HT-29 (cell line): ENCODE data around the gene LPIN1. TPM values are rescaled to one million over a fixed set of nuclear protein-coding genes. Genes with fewer than 3 reads are reported as not detected.

Source experiments
- DNase-seq: peaks from one replicate; pipeline ENCODE4 v3.0.0-alpha.2; 2015; ENCODE audit warnings: low spot score
- total RNA-seq: library from RNA; depleted of rRNA; stranded (reverse); fragments of >200 nt; shearing (Covaris generic); gene quantifications from 2 replicates; pipeline ENCODE4 v1.2.3, GENCODE V29; 2014

LPIN1 gene
- total RNA-seq, 1 experiment from 2014 or later = 6.8 TPM

DNA sequence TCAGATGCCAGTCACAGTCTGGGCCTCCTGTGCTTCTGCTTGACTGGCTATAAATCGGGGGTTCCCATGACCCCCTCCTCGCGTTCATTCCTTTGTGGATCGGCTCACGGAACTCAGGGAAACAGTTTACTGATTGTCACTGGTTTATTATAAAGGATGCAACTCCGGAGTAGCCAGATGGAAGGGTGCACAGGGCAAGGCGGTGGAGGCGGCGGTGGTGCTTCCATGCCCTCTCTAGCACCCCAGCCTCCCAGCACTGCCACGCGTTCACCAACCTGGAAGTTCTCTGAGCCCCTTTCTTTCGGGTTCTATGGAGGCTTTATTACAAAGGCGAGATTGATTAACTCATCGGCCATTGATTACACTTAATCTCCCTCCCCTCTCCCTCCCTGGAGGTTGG is 15.6 kb downstream of the LPIN1 start:
- no peak for DNase-seq

DNA sequence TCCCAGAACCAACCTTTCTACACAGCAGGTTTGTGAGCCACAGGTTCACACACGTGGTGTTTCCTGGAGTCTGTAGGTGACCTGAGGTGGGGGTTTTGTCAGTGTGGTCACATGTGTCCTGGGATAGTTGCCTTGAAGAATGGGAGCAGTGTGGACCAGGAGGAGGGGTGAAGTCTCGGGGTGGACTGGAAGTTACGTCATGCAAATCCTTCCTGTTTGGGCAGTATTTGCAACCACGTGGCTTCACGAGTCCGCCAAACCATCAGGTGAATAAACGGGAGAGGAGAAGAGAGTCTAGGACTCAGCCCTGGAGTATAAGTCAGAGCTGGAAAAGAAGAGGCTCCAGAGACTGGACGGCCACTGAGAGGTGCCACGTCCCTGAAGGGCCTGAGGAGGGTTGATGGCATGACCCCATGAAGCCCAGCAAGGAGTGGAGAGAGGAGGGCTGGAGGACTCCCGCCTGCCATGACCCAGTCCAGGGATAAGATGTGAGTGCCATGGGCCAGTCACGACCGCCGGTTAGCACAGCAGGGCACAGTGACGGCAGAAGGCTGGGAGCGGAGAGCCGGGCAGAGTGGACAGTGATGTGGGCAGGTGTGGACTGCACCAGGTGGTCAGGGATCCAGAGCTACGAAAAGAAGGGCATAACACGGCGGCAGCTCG is 16.5 kb downstream of the LPIN1 start:
- no peak for DNase-seq

GRCh38 chr2:11764359-11764758 is 17.9 kb downstream of the LPIN1 start:
- no peak for DNase-seq

DNA sequence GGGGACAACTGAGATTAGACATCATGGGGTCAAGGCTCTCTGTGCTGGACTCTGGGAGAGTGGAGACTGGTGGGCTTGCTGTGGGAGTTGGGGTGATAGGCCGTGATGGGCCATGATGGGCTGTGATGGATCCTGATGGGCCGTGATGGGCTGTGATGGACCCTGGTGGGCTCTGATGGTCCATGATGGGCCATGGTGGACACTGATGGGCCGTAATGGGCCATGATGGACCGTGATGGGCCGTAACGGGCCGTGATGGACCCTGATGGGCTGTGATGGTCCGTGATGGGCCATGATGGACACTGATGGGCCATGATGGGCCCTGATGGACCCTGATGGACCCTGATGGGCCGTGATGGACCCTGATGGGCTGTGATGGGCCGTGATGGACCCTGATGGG is 18.5 kb downstream of the LPIN1 start:
- no peak for DNase-seq

DNA sequence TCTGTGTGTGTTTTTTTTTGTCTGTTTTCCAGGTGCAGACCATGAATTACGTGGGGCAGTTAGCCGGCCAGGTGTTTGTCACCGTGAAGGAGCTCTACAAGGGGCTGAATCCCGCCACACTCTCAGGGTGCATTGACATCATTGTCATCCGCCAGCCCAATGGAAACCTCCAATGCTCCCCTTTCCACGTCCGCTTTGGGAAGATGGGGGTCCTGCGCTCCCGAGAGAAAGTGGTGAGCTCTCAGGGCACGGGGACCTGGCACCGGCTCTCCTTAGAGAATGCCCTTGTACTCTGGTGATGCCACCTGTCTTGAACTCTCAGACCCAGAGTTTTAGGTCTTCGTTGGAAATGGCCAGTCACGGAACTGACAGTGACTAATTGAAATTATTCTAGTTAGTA is 19.1 kb downstream of the LPIN1 start:
- no peak for DNase-seq

- DNase-seq = no peak
Measured at GRCh38 chr2:11766016-11766415, 19.6 kb downstream of the LPIN1 start.

DNA sequence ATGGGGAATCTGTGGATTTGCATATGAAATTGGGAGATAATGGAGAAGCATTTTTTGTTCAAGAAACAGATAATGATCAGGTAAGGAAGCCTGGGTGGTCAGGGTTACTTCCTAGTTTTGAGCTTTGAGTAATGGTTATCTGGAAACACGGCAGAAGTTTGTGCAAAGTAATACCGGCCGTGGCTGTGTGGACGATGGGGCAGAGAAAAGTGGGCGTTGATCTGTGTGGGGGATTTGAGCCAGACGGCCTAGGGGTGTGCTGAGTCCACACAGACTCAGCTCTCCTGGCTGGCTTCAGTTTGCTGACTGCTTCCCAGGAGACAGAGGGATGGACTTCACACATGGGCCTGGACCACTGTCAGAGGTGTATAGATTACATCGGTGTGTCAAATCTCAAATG is 21.3 kb downstream of the LPIN1 start:
- DNase-seq = no peak

DNA sequence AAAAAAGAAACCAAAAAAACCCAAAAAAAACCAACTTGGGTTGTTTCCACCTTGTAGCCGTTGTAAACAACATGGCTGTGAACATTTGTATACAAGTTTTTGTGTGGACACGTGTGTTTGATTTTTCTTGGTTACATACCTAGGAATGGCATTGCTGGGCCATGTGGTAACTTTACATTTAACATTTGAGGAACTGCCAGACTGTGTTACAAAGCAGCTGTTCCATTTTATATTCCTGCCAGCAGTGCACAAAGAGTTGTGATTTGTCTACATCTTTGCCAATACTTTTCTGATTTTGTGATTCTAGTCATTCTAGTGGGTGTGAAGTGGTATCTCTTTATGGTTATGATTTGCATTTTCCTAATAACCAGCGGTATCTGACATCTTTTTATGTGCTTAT is 22.5 kb downstream of the LPIN1 start:
- DNase-seq = no peak

DNA sequence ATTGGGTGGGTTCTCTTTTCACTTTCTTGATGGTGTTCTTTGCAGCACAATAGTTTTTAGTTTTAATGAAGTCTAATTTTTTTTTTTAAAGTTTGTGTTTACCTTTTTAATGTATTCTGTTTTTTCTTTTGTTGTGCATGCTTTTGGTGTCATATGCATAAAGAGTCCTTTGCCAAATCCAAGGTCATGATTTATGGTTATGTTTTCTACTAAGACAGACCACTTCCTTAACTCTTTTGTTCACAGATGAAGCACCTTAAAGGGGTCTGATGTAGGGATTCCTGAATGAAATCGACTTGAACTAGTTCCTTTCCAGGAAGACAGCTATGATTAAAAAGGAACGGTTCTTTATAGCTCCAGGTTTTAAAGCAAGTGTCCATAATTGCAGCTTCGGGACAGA is 23.1 kb downstream of the LPIN1 start:
- no peak for DNase-seq

DNA sequence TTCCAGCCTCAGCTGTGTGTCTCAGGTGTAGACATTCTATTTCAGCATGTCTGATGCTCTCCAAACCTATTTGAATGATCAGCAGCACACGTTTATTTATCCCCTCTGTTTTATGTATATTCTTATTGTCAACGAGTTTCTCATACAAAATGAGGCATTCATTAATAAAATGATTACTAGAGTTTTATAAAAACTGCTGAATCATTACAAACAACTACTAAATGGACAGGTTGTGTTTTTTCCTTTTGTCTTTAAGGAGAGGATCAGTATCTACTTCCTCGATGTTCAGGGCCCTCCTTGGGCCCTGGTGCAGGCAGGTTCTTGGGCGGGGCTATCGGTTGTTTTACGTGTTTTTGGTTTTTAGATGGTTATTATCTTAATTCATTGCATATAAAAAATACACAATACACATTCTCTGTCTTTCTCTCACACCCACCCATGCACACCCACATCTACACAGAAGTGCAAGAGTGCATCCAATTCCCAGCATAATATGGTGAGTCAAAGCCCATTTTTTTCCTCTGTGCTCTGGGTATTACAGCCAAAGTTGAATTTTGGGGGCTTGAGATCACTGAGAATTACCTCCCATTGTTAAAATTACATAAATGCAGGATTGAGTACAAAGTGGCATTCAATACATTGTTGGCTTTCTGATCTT is 24.2 kb downstream of the LPIN1 start:
- no peak for DNase-seq

GRCh38 chr2:11771971-11772615 is 25.7 kb downstream of the LPIN1 start:
- DNase-seq = no peak

GRCh38 chr2:11773111-11773510 is 26.7 kb downstream of the LPIN1 start:
- no peak for DNase-seq

- DNase-seq = no peak
Measured at GRCh38 chr2:11773747-11774525, 27.5 kb downstream of the LPIN1 start.

- DNase-seq = no peak
Measured at GRCh38 chr2:11774600-11774999, 28.2 kb downstream of the LPIN1 start.

- no peak for DNase-seq
Measured at GRCh38 chr2:11775384-11775783, 29.0 kb downstream of the LPIN1 start.

DNA sequence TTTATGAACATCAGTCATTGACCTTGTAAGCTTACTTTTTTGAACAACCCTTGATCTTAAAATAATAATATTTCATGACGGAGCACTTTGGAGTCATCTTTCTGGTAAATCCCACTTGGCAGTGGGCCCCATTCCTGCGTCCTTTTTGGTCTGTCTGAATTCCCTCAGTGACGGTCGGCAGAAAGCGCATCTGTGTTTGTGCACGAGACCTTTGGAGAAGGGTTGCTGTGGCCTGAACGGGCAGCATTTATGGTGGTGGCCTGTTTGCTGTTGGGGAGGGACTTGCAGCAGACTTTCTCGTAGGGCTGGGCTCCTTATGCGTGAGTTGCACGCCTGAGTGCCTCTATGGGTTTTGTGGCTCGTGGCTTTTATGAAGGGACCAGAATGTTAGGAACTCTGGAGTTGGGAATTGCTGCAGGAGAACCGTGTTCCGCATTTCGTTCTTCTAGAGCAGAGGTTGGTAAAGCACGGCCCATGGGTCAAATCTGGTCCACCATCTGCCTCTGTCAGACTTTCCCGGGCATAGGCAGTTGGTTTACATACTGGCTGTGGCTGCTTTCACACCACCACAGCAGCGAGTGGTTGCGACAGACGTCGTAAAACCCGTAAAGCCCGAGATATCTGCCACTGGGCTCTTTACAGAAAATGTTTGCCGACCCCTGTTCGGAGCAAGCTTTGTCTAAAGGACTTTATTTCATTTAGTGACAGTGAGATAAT is 30.8 kb downstream of the LPIN1 start:
- no peak for DNase-seq

DNA sequence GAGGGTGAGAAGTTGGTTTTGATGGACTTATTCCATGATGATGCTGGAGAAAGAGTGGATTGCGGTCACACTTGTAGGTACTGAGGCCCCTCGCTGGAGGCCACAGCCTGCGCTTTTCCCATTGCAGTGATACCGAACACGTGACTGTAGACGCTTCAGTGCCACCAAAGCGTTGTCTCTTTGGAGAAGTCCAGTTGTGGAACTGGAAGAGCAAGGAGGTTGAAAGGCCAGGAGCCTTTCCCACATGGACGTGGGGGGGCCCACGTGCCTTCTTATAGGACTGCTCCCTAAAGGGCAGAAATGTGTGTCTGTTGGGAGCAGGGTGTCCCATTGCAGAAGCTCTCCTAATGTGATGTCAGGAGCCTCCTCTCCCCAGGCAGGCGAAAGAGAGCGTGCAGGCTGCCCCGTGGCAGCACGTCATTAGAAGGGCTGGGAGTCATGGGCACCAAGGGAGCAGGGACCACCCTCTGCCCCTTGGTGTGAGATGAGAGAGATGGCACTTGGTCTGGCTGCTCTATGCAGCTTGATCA is 31.5 kb downstream of the LPIN1 start:
- DNase-seq = no peak

- no peak for DNase-seq
Measured at GRCh38 chr2:11778416-11778815, 32.0 kb downstream of the LPIN1 start.

DNA sequence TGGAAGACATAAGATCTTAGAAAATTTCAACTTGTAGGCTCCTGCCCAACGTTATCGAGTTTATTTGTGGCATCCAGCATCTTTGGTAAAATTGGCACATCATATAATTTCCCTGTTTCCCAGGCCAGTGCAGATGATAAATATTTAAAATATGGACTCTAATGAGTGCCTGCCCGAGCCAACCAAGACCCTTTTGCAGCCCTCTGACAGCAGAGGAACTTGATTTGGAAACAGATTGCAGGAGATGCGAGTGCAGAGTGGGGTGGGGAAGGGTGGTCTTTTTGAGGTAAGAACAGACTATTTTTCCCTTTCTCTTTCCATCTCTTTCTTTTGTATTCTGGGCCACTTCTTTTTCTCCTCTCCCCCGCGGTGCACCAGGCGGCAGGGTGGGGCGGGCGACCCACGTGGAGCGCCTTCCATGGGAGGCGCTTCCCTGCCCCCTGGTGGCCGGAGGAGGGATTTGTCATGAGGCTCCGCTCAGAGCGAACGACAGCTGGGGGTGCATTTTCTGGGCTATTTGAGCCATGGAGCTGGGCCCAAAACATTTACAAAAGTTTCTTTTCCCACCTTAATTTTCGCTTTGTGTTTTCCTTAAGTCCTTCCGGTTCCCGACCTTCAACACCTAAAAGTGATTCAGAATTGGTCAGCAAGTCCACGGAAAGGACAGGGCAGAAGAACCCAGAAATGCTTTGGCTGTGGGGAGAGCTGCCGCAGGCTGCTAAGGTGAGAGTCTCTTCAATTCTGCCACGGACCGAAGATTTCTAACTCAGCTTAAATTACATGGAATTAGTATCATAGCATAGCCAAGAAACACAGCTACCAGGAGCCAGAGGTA is 32.7 kb downstream of the LPIN1 start:
- peak; percentile 73 for DNase-seq

DNA sequence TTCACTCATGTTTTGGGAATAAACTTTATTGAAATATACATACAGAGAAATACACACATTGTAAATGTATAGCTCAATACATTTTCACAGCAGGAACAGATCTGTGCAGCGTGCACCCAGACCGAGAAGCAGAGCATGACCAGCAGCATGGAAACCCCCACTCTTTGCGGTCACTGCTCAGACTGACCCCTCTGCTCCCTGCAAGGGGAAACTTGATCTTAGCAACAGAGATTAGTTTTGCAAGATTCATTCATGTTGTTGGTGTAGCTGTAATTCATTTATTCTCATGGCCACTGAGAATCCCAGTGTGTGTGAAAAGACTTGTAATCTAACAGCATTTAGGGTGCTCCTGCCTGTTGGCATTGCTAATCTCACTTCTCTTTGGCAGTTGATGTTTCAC is 35.2 kb downstream of the LPIN1 start:
- no peak for DNase-seq

- no peak for DNase-seq
Measured at GRCh38 chr2:11784280-11784679, 37.8 kb downstream of the LPIN1 start.
